ENCODE results near the gene FRS2. TPM values are rescaled to one million over a fixed set of nuclear protein-coding genes. Genes with fewer than 3 reads are reported as not detected.

The FRS2 gene
- total and polyA plus RNA-seq, 10 of the 15 experiments (the other 5 are each of a cell fraction or from before 2014, with no cell fraction given), result 1.1 to 13.1 (median 5.9) TPM

GRCh38 chr12:69483700-69484099 lies 13.5 kb downstream of the FRS2 start (continued):
- no peak for TF ChIP-seq ZNF687 (IDR thresholded peaks at IDR 0.05)
- no peak for TF ChIP-seq POU2F2 (IDR thresholded peaks at IDR 0.05; ENCODE audit: borderline replicate concordance, low read depth, low read length)

- TF ChIP-seq SKIL (IDR thresholded peaks at IDR 0.05; ENCODE audit: low read depth, poor library complexity, severe bottlenecking), result no peak
- Histone ChIP-seq H3K4me1 (ENCODE audit: control insufficient read depth, insufficient read depth, low read length) (no peaks in the 10 kb centered on the region), H4K20me1 (ENCODE audit: control insufficient read depth, insufficient read depth) (no peaks in the 10 kb centered on the region), H2AFZ (ENCODE audit: control insufficient read depth, low read depth, low read length) (no peak overlapping the region), H3K4me3 (no peak overlapping the region), H3K27ac (ENCODE audit: control insufficient read depth, insufficient read depth) (no peak overlapping the region), H3K79me2 (ENCODE audit: control insufficient read depth, insufficient read depth, low read length) (peaks cover 38% of the 10 kb centered on the region), H3K9me3 (replicated peaks; ENCODE audit: control insufficient read depth, insufficient read depth, low read length) (peaks cover 15% of the 10 kb centered on the region), H3K27me3 (replicated peaks in 1 of 2; ENCODE audit: control insufficient read depth in 2 of 2, insufficient read depth in 2 of 2, low read length in 1 of 2) (no peaks in the 10 kb centered on the region), H3K4me2 (ENCODE audit: control insufficient read depth, insufficient read depth) (no peak overlapping the region), H3K9ac (ENCODE audit: control insufficient read depth, insufficient read depth, low read length) (no peak overlapping the region), H3K36me3 (ENCODE audit: control insufficient read depth in 2 of 2, insufficient read depth in 2 of 2, low read length in 1 of 2) (peaks cover 0 to 3% of the 10 kb centered on the region in 2 experiments; a peak in 2 of 4 replicates)
- POLR2A ChIA-PET, result interaction anchor here (0.6 to 1.4 kb wide), 3 partner anchors 11 to 270 kb away, joined by 3 to 4 read pairs (median 3); no protein-coding TSS in a partner anchor
- 24% methylated on average over 2 of the region's 2 CpGs for WGBS (ENCODE audit: insufficient coverage, insufficient replicate concordance, low lambda C conversion rate, missing lambda C conversion rate)
- in situ Hi-C loops (cut with MboI), result no loop called here
- no peak for ATAC-seq
- no peak for DNase-seq (ENCODE audit: low read depth, low spot score)
- BruUV-seq (replicated peaks), result no TSS peak
- RAD21 ChIA-PET (ENCODE audit: unreplicated experiment), result interaction anchor here (0.6 kb wide), 1 partner anchor 86 kb away, joined by 3 read pairs; no protein-coding TSS in a partner anchor
- SMC1A ChIA-PET (ENCODE audit: uncharacterized antibody, unreplicated experiment), result interaction anchor here (0.7 to 1.3 kb wide), 4 partner anchors 10 to 24 kb away, joined by 3 to 4 read pairs (median 3); no protein-coding TSS in a partner anchor
- FAIRE-seq, result no peak
- intact Hi-C loops (cut with micrococcal nuclease; ENCODE audit: unreplicated experiment), result no loop called here
- CTCF ChIA-PET, result interaction anchor here (0.5 to 3.0 kb wide), 5 partner anchors 9 to 87 kb away, joined by 3 to 9 read pairs (median 4); no protein-coding TSS in a partner anchor
Observed at GRCh38 chr12:69484428-69484827, 14.2 kb downstream of the FRS2 start.

Measured in GM12878 (cell line).